Fibroblast of the aortic adventitia (primary cell): ENCODE data around the gene IQCN. TPM values are rescaled to one million over a fixed set of nuclear protein-coding genes. Genes with fewer than 3 reads are reported as not detected.
A peak's percentile ranks its signal among the peaks of the same experiment; 100 is the strongest.

Source experiments
- DNase-seq: peaks from one replicate; pipeline ENCODE4 v3.0.0-alpha.2; 2010; ENCODE audit warnings: low read depth
- H3K4me3 ChIP-seq: 2 replicates; pipeline ENCODE4 v1.5.1; 2011; ENCODE audit warnings: low read depth, mild to moderate bottlenecking, control low read depth, low read length, moderate library complexity
- total RNA-seq: library from RNA; depleted of rRNA; stranded (reverse); fragments of >200 nt; gene quantifications from 2 replicates; pipeline ENCODE4 v1.2.3, GENCODE V29; 2012; ENCODE audit warnings: low replicate concordance
- TF ChIP-seq, protein P1 (sequence below): IDR thresholded peaks from 2 replicates; pipeline ENCODE4 v1.5.1; 2011; ENCODE audit warnings: mild to moderate bottlenecking, low read length, control low read depth, inconsistent platforms; ENCODE audit not compliant: insufficient read depth

IQCN gene
- total RNA-seq, 1 donor, result 1.5 TPM

DNA sequence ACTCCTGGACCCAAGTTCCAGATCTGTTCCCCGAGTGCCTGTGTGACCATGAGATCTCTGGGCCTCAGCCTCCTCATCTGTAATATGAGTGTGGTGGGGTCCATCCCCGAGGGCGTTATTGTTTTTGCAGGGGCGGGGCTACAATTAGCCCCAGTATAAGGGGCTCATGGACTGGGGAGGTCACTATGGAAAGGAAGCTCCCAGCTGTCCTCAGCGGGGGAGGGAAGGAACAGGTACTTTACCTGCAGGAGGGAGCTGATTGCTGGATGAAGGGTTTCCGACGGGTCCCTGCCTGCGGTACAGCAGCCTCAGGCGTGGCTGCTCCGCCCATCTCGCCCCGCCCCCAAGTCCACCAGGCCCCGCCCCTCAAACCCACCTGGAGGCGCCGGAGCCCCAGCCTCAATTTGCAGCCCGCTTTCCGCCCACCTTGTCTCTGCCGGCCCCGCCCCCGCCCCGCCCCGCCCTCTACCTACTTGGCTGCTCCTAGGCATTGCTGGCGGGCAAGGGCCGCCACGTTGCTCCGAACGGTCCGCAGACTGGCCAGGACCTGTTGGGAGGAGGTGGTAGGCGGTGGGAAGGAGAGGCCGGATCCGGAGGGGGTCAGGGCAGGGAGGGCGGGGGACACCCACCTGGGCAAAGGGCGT is 53.5 kb downstream of the IQCN start:
- no peak for DNase-seq
- TF ChIP-seq, protein P1, sequence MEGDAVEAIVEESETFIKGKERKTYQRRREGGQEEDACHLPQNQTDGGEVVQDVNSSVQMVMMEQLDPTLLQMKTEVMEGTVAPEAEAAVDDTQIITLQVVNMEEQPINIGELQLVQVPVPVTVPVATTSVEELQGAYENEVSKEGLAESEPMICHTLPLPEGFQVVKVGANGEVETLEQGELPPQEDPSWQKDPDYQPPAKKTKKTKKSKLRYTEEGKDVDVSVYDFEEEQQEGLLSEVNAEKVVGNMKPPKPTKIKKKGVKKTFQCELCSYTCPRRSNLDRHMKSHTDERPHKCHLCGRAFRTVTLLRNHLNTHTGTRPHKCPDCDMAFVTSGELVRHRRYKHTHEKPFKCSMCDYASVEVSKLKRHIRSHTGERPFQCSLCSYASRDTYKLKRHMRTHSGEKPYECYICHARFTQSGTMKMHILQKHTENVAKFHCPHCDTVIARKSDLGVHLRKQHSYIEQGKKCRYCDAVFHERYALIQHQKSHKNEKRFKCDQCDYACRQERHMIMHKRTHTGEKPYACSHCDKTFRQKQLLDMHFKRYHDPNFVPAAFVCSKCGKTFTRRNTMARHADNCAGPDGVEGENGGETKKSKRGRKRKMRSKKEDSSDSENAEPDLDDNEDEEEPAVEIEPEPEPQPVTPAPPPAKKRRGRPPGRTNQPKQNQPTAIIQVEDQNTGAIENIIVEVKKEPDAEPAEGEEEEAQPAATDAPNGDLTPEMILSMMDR, result no peak
- H3K4me3 ChIP-seq, result no peak overlapping the region

DNA sequence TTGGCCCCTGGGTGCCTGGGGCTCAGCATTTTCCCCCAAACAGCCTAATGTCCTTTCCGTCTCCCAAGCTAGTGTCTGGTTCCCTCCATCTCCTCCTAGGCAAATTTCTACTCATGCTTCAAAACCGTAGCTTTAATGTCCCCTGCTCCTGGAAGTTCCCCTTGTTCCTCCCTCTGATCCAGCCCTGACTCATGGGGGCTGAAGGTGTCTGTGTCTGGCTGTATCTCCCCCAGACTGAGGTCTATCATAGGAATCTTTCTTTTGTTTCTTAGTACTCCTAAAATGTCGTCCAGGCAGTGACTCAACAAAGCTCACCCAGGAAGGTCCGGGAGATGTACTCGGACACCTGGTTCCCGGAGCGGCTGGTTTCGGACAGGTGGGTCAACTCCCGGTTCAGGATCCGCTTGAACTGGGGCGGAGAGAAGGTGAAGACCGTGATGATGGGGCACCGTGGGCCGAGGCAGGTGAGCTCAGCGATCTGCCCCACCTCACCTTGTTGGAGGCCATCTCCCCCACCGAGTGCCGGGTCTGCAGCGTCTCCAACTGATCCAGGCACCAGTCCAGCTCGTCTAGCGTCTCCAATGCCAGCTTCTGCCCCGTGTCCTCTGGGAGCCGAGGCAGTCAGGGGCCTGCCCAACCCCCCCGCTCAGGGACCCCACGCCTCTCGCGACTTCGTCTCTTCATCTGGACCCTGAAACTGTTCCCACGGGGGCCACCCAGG is 54.2 kb downstream of the IQCN start:
- no peak for DNase-seq
- no peak overlapping the region for H3K4me3 ChIP-seq
- TF ChIP-seq, protein P1, result no peak

DNA sequence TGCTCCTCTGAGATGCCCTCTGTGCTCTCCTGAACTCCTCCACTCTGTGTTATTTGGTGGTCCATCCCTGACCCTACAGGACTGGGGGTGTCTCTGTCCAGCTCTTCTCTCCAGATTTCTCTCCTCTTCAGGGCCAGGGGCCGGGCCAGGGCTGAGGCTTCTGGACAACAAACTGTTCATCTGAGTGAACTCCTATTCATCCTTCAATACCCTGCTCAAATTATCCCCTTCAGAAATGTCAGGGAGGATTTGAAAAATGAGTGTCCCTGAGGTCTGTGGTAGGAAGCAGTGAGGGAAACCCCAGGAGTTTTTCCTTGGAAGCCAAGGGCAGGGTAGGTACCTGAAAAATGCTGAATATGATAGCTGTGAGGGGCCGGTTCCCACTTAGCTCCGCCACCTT is 55.7 kb downstream of the IQCN start:
- DNase-seq, result no peak
- TF ChIP-seq, protein P1, result no peak
- no peak overlapping the region for H3K4me3 ChIP-seq

DNA sequence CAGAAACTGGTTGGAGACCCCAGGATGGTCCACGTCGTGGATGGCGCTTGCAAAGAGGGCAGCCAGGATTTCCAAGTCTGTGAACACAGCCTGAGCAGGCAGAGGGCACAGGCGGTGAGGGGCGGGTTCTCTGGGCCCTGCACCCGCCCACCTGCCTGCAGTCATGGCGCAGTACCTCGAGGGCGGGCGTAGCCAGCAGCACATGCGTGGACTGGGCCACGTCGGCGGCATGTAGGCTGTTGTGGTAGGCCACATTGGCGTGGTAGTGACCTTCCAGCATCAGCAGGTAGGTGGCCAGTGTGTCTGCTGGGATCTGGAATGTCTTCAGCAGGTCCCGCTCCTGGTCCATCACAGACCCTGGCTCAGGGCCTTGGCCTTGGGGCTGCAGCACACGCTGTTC is 56.1 kb downstream of the IQCN start:
- no peak overlapping the region for H3K4me3 ChIP-seq
- DNase-seq, result no peak
- TF ChIP-seq, protein P1, result no peak

DNA sequence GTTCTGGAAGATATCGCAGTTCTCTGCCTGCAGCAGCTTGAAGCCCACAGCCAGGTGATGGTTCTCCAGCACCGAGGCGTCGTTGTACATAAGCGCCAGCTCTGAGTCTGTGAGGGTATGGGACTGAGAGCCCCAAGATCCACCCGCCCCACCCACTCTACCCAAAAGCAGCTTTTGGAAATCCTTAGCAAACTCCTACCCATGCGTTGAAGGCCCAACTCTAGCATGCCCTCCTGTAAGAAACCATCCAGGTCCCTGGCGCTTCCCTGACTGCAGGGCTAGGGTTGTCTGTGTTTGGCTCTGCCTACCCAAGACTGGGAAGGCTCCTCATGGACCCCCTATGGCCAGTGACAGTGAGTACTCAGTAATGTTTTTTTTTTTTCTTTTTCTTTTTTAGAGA is 57.5 kb downstream of the IQCN start:
- TF ChIP-seq, protein P1, result no peak
- no peak for DNase-seq
- no peak overlapping the region for H3K4me3 ChIP-seq

DNA sequence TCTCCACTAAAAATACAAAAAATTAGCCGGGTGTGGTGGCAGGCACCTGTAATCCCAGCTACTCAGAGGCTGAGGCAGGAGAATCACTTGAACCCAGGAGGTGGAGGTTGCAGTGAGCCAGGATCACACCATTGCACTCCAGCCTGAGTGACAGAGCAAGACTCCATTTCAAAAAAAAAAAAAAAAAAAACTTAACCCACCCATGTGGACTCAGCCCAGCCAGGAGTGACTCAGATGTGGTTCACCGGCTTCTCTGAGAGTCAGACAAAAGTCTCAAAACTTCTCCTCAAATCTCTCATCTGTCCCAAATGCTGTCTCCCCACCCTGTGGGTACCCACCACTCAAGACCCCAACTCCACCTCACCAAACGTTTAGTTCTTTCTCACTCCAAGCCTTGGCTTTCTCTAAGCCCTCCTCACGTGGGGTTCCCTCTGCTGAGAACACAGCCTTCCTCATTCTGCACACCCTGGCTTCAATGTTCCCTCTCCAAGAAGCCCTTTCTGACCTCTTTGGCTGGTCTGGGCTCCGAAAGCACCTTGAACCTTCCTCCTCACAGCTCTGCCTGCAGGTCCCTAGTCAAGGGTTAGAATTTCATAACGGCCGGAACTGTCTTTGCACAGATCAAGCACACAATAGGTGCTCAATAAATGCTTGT is 59.3 kb downstream of the IQCN start:
- TF ChIP-seq, protein P1, result no peak
- DNase-seq, result peak; percentile 67
- no peak overlapping the region for H3K4me3 ChIP-seq
